GM10248 (cell line): ENCODE results near the gene UTS2B.

ENCODE experiments used
- CTCF ChIA-PET: fragments of 300-600 bp; sonication (Branson Sonifier 250); formaldehyde crosslinking; extraction: SDS; loops from one replicate; lab custom pipeline; 2021; ENCODE audit warnings: antibody characterized with exemption; lab: Yijun Ruan, JAX
- POLR2A ChIA-PET: fragments of 350-650 bp; sonication (Branson Sonifier 250); formaldehyde crosslinking; extraction: SDS; loops from one replicate; lab custom pipeline; 2020; ENCODE audit warnings: antibody characterized with exemption; lab: Yijun Ruan, JAX
- DNase-seq: peaks from one replicate; pipeline ENCODE4 v3.0.0; 2012; ENCODE audit errors: extremely low spot score
- TF ChIP-seq, protein P1 (sequence below): IDR thresholded peaks from 2 replicates; pipeline ENCODE4 v1.5.1; 2012; ENCODE audit warnings: mild to moderate bottlenecking, low read depth; ENCODE audit errors: extremely low read depth, missing control alignments, control extremely low read depth

The UTS2B gene

DNA sequence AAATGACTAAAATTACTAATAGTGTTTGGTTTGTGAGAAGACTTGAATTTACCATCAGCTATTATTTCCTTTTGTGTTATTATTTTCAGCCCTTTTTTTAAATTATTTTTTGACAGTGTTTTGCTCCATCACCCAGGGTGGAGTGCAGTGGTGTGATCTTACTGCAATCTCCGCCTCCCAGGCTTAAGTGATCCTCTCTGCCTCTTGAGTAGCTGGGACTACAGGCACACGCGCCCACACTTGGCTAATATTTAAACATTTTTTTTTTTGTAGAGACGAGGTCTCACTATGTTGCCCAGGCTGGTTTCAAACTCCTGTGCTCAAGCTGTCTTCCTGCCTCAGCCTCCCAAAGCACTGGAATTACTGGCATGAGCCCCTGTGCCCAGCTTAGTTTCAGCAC is 31.7 kb upstream of the UTS2B start:
- CTCF ChIA-PET = interaction anchor here (3.0 to 7.3 kb wide), 2 partner anchors 17 to 23 kb away, joined by 11 to 45 read pairs; no protein-coding TSS in a partner anchor
- TF ChIP-seq, protein P1, sequence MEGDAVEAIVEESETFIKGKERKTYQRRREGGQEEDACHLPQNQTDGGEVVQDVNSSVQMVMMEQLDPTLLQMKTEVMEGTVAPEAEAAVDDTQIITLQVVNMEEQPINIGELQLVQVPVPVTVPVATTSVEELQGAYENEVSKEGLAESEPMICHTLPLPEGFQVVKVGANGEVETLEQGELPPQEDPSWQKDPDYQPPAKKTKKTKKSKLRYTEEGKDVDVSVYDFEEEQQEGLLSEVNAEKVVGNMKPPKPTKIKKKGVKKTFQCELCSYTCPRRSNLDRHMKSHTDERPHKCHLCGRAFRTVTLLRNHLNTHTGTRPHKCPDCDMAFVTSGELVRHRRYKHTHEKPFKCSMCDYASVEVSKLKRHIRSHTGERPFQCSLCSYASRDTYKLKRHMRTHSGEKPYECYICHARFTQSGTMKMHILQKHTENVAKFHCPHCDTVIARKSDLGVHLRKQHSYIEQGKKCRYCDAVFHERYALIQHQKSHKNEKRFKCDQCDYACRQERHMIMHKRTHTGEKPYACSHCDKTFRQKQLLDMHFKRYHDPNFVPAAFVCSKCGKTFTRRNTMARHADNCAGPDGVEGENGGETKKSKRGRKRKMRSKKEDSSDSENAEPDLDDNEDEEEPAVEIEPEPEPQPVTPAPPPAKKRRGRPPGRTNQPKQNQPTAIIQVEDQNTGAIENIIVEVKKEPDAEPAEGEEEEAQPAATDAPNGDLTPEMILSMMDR = no peak
- no peak for DNase-seq
- POLR2A ChIA-PET = no interaction called here

DNA sequence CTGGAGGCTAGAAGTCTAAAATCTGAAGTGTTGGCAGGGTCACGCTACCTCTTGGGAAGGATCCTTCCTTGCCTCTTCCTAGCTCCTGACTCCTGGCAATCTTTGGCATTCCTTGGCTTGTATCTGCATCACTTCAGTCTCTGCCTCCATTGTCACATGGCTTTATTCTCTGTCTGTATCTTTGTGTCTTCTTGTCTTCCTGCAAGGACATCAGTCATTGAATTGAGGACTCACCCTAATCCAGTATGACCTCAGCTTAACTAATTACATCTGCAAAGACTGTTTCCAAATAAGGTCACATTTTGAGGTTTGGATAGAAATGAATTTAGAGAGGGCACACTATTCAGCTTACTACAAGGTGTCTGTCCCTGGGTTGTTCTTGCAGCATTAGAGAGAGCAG is 31.1 kb upstream of the UTS2B start:
- ChIA-PET CTCF (interaction anchor here (3.0 to 7.3 kb wide), 2 partner anchors 16 to 23 kb away, joined by 11 to 45 read pairs; no protein-coding TSS in a partner anchor), POLR2A (no interaction called here)
- TF ChIP-seq, protein P1 = no peak
- no peak for DNase-seq

DNA sequence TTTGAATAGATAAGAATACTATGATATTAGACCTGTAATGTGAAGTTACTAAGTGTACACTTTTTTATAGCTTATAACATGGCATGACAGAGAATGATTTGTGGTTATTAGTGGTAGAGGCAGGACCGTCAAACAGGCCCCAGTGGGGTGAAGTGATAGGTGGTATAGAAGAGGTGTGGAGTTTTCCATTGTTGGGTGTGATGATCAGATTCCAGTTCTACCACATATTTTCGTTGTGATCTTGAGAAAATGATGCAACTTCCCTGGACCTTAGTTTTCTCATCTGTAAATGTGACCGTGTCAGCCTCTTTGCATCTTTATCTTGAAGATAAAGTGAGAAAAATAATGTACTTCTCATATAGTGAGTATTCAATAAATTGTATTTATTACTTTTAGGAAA is 30.3 kb upstream of the UTS2B start:
- CTCF ChIA-PET = interaction anchor here (1.3 to 7.3 kb wide), 3 partner anchors 16 to 70 kb away, joined by 3 to 45 read pairs (median 11); no protein-coding TSS in a partner anchor
- POLR2A ChIA-PET = no interaction called here
- TF ChIP-seq, protein P1 = no peak
- no peak for DNase-seq

DNA sequence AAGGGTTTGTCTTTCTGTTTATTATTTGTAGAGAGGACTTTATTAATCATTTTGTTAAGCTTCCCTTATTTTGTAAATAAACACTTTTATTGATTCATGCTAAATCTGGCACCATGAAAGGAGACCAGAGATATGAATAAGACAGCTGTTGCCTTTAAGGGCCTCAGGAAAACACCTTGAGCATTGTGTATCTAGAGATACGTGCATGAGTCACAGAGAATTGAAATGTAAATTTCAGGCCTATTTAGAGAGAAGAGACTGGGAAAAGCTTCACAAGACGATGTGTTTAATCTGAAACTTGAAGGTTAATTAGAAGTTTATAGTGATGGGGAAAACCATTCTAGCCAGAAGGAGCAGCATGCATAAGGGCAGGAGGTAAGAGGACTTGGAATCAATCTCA is 28.6 kb upstream of the UTS2B start:
- TF ChIP-seq, protein P1 = no peak
- no peak for DNase-seq
- POLR2A ChIA-PET = interaction anchor here (0.6 to 0.7 kb wide), 2 partner anchors 21 to 22 kb away, joined by 3 to 4 read pairs; no protein-coding TSS in a partner anchor
- CTCF ChIA-PET = interaction anchor here (1.2 to 7.3 kb wide), 5 partner anchors 14 to 86 kb away, joined by 3 to 45 read pairs (median 5); no protein-coding TSS in a partner anchor

DNA sequence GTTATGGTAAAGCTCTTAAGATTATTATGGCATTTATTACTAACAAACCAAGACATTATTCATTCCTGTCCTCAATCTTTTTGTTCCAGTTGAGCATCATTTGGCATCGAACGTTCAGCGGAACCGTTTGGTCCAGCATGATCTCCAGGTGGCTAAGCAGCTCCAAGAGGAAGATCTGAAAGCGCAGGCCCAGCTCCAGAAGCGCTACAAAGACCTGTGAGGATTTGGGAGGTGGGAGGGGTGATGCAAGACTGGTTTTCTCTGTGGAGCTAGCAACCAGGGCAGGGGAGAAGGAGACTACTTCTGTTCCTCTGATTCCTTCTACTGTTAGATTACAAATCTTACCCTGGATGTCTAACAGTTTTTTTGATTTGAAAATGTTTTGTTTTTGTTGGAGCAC is 27.6 kb upstream of the UTS2B start:
- TF ChIP-seq, protein P1 = no peak
- CTCF ChIA-PET = interaction anchor here (0.8 to 7.3 kb wide), 7 partner anchors 13 to 113 kb away, joined by 3 to 45 read pairs (median 5); no protein-coding TSS in a partner anchor
- POLR2A ChIA-PET = no interaction called here
- DNase-seq = no peak

DNA sequence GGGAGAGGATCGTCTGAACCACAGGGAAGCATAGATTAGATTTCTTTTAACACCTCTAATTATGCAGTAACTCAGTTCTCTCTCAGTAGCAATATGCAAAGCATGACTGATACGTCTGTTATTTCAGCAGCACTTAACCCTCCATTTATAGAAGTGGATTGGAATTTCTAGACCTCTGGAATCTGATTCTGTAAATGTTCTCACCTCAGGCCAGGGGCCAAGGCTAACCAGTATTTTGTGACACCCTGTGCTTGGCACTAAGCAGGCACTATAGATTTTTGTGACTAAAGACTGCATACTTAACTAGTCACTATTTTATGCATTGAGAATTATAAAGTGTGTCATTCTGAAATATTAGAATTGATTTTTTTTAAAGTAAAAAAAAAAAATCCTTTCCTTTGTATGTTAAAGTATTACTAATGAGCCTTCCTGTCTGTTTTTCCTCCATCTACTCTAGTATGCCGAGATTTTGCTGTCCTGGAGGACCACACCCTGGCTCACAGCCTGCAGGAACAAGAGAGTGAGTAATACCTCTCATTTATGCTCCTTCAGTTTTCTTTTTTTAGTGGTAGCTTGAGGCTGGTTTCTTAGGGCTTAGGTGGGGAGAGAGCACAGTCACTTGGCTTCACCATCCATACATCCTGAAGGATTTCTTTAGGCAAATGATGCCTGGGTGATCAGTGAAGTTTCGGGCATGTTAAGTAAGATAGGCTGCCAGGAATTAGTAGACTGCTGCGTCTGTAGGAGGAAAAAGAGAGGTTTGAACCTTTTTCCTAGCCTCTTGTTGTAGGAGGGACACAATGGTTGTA is 26.5 kb upstream of the UTS2B start:
- TF ChIP-seq, protein P1 = no peak
- ChIA-PET CTCF (interaction anchor here (0.7 to 7.3 kb wide), 6 partner anchors 12 to 222 kb away, joined by 3 to 45 read pairs (median 4); no protein-coding TSS in a partner anchor), POLR2A (no interaction called here)
- no peak for DNase-seq
